ENCODE data around the gene CNGA4. TPM values are rescaled to one million over a fixed set of nuclear protein-coding genes. Genes with fewer than 3 reads are reported as not detected.

Gene CNGA4
- total RNA-seq, 1 donor from 2014 or later: 0.20 TPM

DNA sequence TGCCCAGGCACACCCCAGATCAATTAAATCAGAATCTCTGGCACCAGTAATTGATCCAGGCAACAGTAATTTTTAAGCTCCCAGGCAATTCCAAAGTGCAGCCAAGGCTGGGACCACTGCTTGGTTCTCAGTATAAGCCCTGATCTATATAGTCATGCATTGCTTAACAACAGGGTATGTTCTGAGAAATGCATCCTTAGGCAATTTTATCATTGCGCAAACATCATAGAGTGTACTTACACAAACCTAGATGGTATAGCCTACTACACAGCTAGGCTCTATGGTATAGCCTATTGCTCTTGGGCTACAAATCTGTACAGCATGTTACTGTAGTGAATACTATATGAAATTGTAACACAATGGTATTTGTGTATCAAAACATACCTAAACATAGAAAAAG is 34.2 kb upstream of the CNGA4 start:
- no peak for TF ChIP-seq CTCF (IDR thresholded peaks at IDR 0.05)
- Mint-ChIP-seq H3K27ac (no peak overlapping the region), H3K9me3 (no peaks in the 10 kb centered on the region), H3K4me1 (peaks cover 11% of the 10 kb centered on the region), H3K36me3 (ENCODE audit: low read depth) (peaks cover 44% of the 10 kb centered on the region), H3K4me3 (no peak overlapping the region), H3K27me3 (no peaks in the 10 kb centered on the region)
- ChIA-PET POLR2A (no interaction called here), CTCF (no interaction called here)
- intact Hi-C loops (cut with micrococcal nuclease): no loop called here
- DNase-seq: no peak
- ATAC-seq (ENCODE audit: low read depth): no peak

DNA sequence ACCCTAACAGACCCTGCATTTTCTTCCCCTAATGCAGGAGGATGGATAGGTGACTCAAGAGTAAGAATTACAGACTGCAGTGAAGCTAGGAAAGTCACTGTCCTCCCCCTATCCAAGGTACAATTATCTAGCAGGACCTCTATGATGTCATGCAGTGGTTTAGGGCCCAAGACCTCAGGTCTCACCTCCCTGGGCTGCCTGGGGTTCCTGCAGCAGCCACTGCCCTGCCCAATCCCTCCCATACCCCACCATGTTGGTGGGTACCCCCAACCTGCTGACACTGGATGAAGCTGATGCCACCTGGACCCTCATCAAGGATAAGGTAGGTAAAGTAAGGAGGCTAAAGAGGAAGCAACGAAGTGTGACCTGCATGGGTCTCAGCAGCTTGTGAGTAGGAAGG is 33.5 kb upstream of the CNGA4 start, which contains the start of gene C11orf42:
Gene C11orf42, plus strand, starts transcription at position 192 of the 400 bp plus-strand sequence. Its CDS starts 59 bp downstream, at position 251.
- H3K4me3 Mint-ChIP-seq: no peak within 1 kb of the TSS
- no peaks in the 10 kb centered on the region for H3K9me3 Mint-ChIP-seq
- POLR2A ChIA-PET: no interaction called here
- intact Hi-C loops (cut with micrococcal nuclease): no loop called here
- no peak within 1 kb of the TSS for H3K27ac Mint-ChIP-seq
- H3K36me3 Mint-ChIP-seq (ENCODE audit: low read depth): peaks cover 49% of the 10 kb centered on the region
- no peak for TF ChIP-seq CTCF (IDR thresholded peaks at IDR 0.05)
- H3K27me3 Mint-ChIP-seq: no peaks in the 10 kb centered on the region
- peaks cover 11% of the 10 kb centered on the region for H3K4me1 Mint-ChIP-seq
- CTCF ChIA-PET: no interaction called here
- ATAC-seq (ENCODE audit: low read depth) (no peak), DNase-seq (no peak)

GRCh38 chr11:6206456-6207180 is 32.3 kb upstream of the CNGA4 start:
- peaks cover 52% of the 10 kb centered on the region for H3K36me3 Mint-ChIP-seq (ENCODE audit: low read depth)
- POLR2A ChIA-PET: no interaction called here

GRCh38 chr11:6209801-6210200 is 29.1 kb upstream of the CNGA4 start:
- ChIA-PET POLR2A (no interaction called here), CTCF (no interaction called here)
- DNase-seq (no peak), ATAC-seq (ENCODE audit: low read depth) (no peak)
- Mint-ChIP-seq H3K27me3 (no peaks in the 10 kb centered on the region), H3K9me3 (no peaks in the 10 kb centered on the region), H3K36me3 (ENCODE audit: low read depth) (peaks cover 54% of the 10 kb centered on the region), H3K4me3 (no peak overlapping the region), H3K27ac (no peak overlapping the region), H3K4me1 (no peaks in the 10 kb centered on the region)
- no peak for TF ChIP-seq CTCF (IDR thresholded peaks at IDR 0.05)
- intact Hi-C loops (cut with micrococcal nuclease): no loop called here

More at GRCh38 chr11:6206456-6207180, 32.3 kb upstream of the CNGA4 start:
- no peak for ATAC-seq (ENCODE audit: low read depth)
- Mint-ChIP-seq H3K4me3 (no peak overlapping the region), H3K9me3 (no peaks in the 10 kb centered on the region), H3K27me3 (no peaks in the 10 kb centered on the region), H3K4me1 (peaks cover 8% of the 10 kb centered on the region), H3K27ac (no peak overlapping the region)
- DNase-seq: no peak
- TF ChIP-seq CTCF (IDR thresholded peaks at IDR 0.05): no peak
- CTCF ChIA-PET: no interaction called here
- intact Hi-C loops (cut with micrococcal nuclease): no loop called here

DNA sequence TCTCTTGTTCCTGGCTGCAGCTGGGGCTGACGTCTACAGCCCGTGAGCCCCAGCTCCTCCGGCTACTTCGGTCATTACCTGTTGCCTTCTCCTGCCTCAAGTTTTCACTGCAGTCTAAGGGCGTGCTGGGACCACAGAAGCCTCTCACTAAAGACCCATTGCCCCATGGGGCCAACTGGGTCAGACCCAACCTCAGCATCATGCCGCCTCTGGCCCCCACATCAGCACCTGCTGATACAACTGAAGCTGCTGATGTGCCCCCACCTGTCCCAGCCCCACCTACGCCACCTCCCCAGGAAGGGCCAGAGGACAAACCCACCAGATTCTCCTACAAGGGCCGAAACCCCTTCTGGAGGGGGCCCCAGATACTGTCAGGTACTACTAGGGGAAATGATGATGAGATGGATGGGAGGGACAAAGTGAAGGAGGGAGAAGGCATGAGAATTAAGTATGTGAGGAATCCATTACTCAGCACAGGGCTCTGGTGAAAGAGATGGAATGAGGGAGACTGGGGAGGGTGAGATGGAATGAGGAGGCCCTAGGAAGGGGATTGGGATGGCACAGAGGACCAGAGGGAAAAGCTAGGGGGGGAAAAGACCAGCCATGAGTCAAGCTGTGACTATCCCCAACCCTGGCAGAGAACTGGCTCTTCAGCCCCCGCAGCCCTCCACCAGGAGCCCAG is 28.5 kb upstream of the CNGA4 start:
- Mint-ChIP-seq H3K4me3 (no peak overlapping the region), H3K36me3 (ENCODE audit: low read depth) (peaks cover 53% of the 10 kb centered on the region), H3K27ac (no peak overlapping the region), H3K9me3 (no peaks in the 10 kb centered on the region), H3K4me1 (no peaks in the 10 kb centered on the region), H3K27me3 (no peaks in the 10 kb centered on the region)
- DNase-seq (no peak), ATAC-seq (ENCODE audit: low read depth) (no peak)
- ChIA-PET POLR2A (no interaction called here), CTCF (no interaction called here)
- intact Hi-C loops (cut with micrococcal nuclease): no loop called here
- no peak for TF ChIP-seq CTCF (IDR thresholded peaks at IDR 0.05)

Data from activated B cell treated with CpG ODN at 0.5 μM for 24 hours (primary cell).